GM23338 (cell line): ENCODE measurements around the gene RIC8A. TPM values are rescaled to one million over a fixed set of nuclear protein-coding genes. Genes with fewer than 3 reads are reported as not detected.

Experiments
- ATAC-seq: fragments of 200-7000 bp; cut with Tn5 transposase; 3 replicates; pipeline ENCODE4 v1.9.1; 2020
- DNase-seq: peaks from one replicate; pipeline ENCODE4 v3.0.0-alpha.2; 2015; ENCODE audit warnings: low spot score
- H2AFZ ChIP-seq: fragments of 200-600 bp; sonication (generic); 2 replicates; pipeline ENCODE4 v1.8.0; 2016; ENCODE audit warnings: antibody characterized with exemption, mild to moderate bottlenecking, moderate library complexity
- H3F3A ChIP-seq: fragments of 200-600 bp; sonication (generic); replicated peaks from 2 replicates; pipeline ENCODE4 v1.8.0; 2017; ENCODE audit warnings: antibody characterized with exemption, mixed run types, low read depth
- H3K27ac ChIP-seq: fragments of 200-600 bp; sonication (generic); 2 replicates; pipeline ENCODE4 v1.6.1; 2016; ENCODE audit warnings: low read depth
- H3K27me3 ChIP-seq: fragments of 200-600 bp; sonication (generic); 2 replicates; pipeline ENCODE4 v1.8.0; 2016; ENCODE audit warnings: mild to moderate bottlenecking, mixed run types, moderate library complexity; ENCODE audit not compliant: insufficient read depth
- H3K36me3 ChIP-seq: fragments of 200-600 bp; sonication (generic); 2 replicates; pipeline ENCODE4 v1.8.0; 2016; ENCODE audit warnings: mild to moderate bottlenecking; ENCODE audit not compliant: insufficient read depth
- H3K4me1 ChIP-seq: fragments of 200-600 bp; sonication (generic); 2 replicates; pipeline ENCODE4 v1.8.0; 2016; ENCODE audit warnings: mild to moderate bottlenecking, moderate library complexity; ENCODE audit not compliant: insufficient read depth
- H3K4me2 ChIP-seq: fragments of 200-600 bp; sonication (generic); 2 replicates; pipeline ENCODE4 v1.7.1; 2017; ENCODE audit warnings: mixed run types
- H3K4me3 ChIP-seq: fragments of 200-600 bp; sonication (generic); 2 replicates; pipeline ENCODE4 v1.6.1; 2016; ENCODE audit warnings: mixed run types
- H3K79me2 ChIP-seq: fragments of 200-600 bp; sonication (generic); replicated peaks from 2 replicates; pipeline ENCODE4 v1.8.0; 2017; ENCODE audit warnings: mild to moderate bottlenecking; ENCODE audit not compliant: insufficient read depth
- H3K9me2 ChIP-seq: fragments of 200-600 bp; sonication (generic); 2 replicates; pipeline ENCODE4 v1.8.0; 2017; ENCODE audit not compliant: insufficient read depth
- H4K20me1 ChIP-seq: fragments of 200-600 bp; sonication (generic); replicated peaks from 2 replicates; pipeline ENCODE4 v1.8.0; 2017; ENCODE audit warnings: mild to moderate bottlenecking; ENCODE audit not compliant: insufficient read depth
- H3K27ac Mint-ChIP-seq: 2 replicates; pipeline ENCODE4 v1.8.0; 2020; ENCODE audit warnings: inconsistent platforms, mild to moderate bottlenecking, moderate library complexity, mixed read lengths
- H3K27me3 Mint-ChIP-seq: 3 replicates; pipeline ENCODE4 v1.8.0; 2022; ENCODE audit warnings: low read depth, mild to moderate bottlenecking, moderate library complexity, mixed read lengths, inconsistent platforms; ENCODE audit not compliant: insufficient read depth, poor library complexity
- H3K36me3 Mint-ChIP-seq: 3 replicates; pipeline ENCODE4 v1.8.0; 2021; ENCODE audit warnings: low read depth, mild to moderate bottlenecking, inconsistent platforms, moderate library complexity, mixed read lengths
- H3K4me1 Mint-ChIP-seq: 3 replicates; pipeline ENCODE4 v1.8.0; 2020; ENCODE audit warnings: mild to moderate bottlenecking, inconsistent platforms, mixed read lengths
- H3K4me3 Mint-ChIP-seq: 3 replicates; pipeline ENCODE4 v1.8.0; 2021; ENCODE audit warnings: moderate library complexity, mild to moderate bottlenecking, inconsistent platforms, mixed read lengths
- H3K9me3 Mint-ChIP-seq: 3 replicates; pipeline ENCODE4 v1.8.0; 2020; ENCODE audit warnings: moderate library complexity, mild to moderate bottlenecking, inconsistent platforms, mixed read lengths
- CREB1 ChIP-seq: fragments of 250-450 bp; sonication (Bioruptor Pico); IDR thresholded peaks from 2 replicates; pipeline ENCODE4 v1.5.0; 2020; ENCODE audit warnings: low read depth, mild to moderate bottlenecking, moderate library complexity
- CTCF ChIP-seq, 2 experiments: fragments of 200-600 bp in 1 of 2; sonication (generic) in 1 of 2; conservative IDR thresholded peaks; 2 replicates each; pipeline versions ENCODE4 v1.5.1 to v1.6.1; 2016 to 2017; ENCODE audit warnings: antibody characterized with exemption in 2 of 2, low read depth in 2 of 2, mild to moderate bottlenecking in 2 of 2, moderate library complexity in 1 of 2
- EZH2 ChIP-seq: fragments of 200-600 bp; sonication (generic); IDR thresholded peaks from one replicate; pipeline ENCODE4 v1.8.0; 2017; ENCODE audit warnings: antibody characterized with exemption, mild to moderate bottlenecking, low read depth; ENCODE audit not compliant: unreplicated experiment
- EZH2phosphoT487 ChIP-seq: fragments of 200-600 bp; sonication (generic); IDR thresholded peaks from one replicate; pipeline ENCODE4 v1.8.1; 2018; ENCODE audit warnings: antibody characterized with exemption; ENCODE audit not compliant: unreplicated experiment
- JUNB ChIP-seq: IDR thresholded peaks from one replicate; pipeline ENCODE4 v1.6.1; 2016; ENCODE audit warnings: antibody characterized with exemption; ENCODE audit not compliant: unreplicated experiment
- NANOG ChIP-seq: IDR thresholded peaks from 2 replicates; pipeline ENCODE4 v1.6.1; 2016; ENCODE audit warnings: antibody characterized with exemption, borderline replicate concordance
- POLR2AphosphoS5 ChIP-seq: IDR thresholded peaks from 2 replicates; pipeline ENCODE4 v1.6.1; 2016; ENCODE audit warnings: antibody characterized with exemption, low read depth
- STAT1 ChIP-seq: IDR thresholded peaks from one replicate; pipeline ENCODE4 v1.6.1; 2016; ENCODE audit warnings: antibody characterized with exemption; ENCODE audit not compliant: unreplicated experiment
- ZNF114 ChIP-seq: fragments of 250-450 bp; sonication (Bioruptor Pico); IDR thresholded peaks from 2 replicates; pipeline ENCODE4 v1.5.0; 2020; ENCODE audit warnings: mild to moderate bottlenecking, moderate library complexity
- ZNF331 ChIP-seq: fragments of 250-450 bp; sonication (Bioruptor Pico); IDR thresholded peaks from 2 replicates; pipeline ENCODE4 v1.5.0; 2020; ENCODE audit warnings: low read depth, mild to moderate bottlenecking, moderate library complexity
- ZNF462 ChIP-seq: fragments of 250-450 bp; sonication (Bioruptor Pico); IDR thresholded peaks from 2 replicates; pipeline ENCODE4 v1.5.0; 2020; ENCODE audit warnings: mild to moderate bottlenecking, moderate library complexity
- polyA plus RNA-seq: library from polyadenylated mRNA; unstranded; fragments of >200 nt; fragmentation: Nextera tagmentation; extraction: Ambion mirVana; gene quantifications from 2 replicates; pipeline ENCODE4 v1.2.1, GENCODE V29; 2016
- total RNA-seq: library from RNA; depleted of rRNA; stranded (reverse); fragments of >200 nt; shearing (Covaris generic); gene quantifications from 2 replicates; pipeline ENCODE4 v1.2.3, GENCODE V29; 2014
- TF ChIP-seq, protein P1 (sequence below): IDR thresholded peaks from one replicate; pipeline ENCODE4 v1.6.1; 2018; ENCODE audit warnings: antibody characterized with exemption; ENCODE audit not compliant: unreplicated experiment
- TF ChIP-seq, protein P2 (sequence below): IDR thresholded peaks from 2 replicates; pipeline ENCODE4 v1.6.1; 2016; ENCODE audit warnings: antibody characterized with exemption

Gene RIC8A
- total and polyA plus RNA-seq, 2 experiments from 2014 or later, result 23.6 to 81.3 TPM

DNA sequence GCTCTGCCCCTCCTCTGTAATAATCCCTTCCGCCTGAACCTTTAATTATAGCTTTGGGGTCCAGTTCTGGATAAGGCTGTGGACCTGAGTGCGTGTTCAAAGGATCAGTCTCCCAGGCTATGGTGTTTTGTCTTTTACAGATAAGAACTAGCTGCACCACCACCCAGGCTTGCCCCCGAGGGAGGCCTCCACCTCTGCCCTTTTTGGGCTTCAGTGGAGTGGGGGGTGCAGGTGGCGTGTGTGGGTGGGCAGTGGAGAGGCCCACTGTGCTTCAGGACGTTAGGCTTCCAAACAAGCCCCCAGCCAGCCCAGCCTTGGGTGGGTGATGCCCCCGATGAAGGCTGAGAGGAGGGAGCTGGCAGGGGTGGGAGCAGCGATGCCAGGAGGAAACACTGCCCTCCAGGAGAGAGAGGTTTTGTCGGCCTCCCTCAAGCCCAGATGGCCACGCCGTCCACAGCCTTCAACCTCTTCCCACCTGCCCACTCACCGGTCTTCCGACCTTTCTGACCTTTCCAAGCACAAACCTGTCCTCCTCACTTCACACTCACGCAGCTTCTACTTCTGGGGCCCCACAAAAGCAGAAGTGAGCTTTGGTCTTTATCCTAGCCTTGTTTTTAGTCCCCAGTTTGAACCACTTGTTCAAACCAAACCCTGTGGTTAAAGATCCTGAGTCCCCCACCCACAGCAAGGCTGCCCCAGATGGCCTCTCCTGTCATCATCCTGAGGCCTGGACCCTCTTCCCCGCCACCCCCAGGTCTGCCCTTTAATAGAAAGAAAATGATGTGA, 49.6 kb downstream of the RIC8A start:
- H3K9me2 ChIP-seq, result peaks cover 4% of the 10 kb centered on the region; the same call in 1 of the 2 replicates
- H3K27me3 ChIP-seq, result no peaks in the 10 kb centered on the region
- no peaks in the 10 kb centered on the region for H4K20me1 ChIP-seq
- no peak for ATAC-seq
- no peak overlapping the region for H2AFZ ChIP-seq
- Mint-ChIP-seq H3K27ac (no peak overlapping the region), H3K4me3 (no peak overlapping the region), H3K9me3 (peaks cover 18% of the 10 kb centered on the region), H3K4me1 (no peaks in the 10 kb centered on the region), H3K36me3 (peaks cover 22% of the 10 kb centered on the region), H3K27me3 (peaks cover 5% of the 10 kb centered on the region)
- no peak overlapping the region for H3K27ac ChIP-seq
- no peaks in the 10 kb centered on the region for H3K4me1 ChIP-seq
- no peaks in the 10 kb centered on the region for H3F3A ChIP-seq
- H3K79me2 ChIP-seq, result no peaks in the 10 kb centered on the region
- TF ChIP-seq NANOG, result no peak
- TF ChIP-seq EZH2phosphoT487, result no peak
- no peak for TF ChIP-seq ZNF114 (CRISPR knock-in tag)
- TF ChIP-seq ZNF462, result no peak
- TF ChIP-seq POLR2AphosphoS5, result no peak
- TF ChIP-seq, protein P1, sequence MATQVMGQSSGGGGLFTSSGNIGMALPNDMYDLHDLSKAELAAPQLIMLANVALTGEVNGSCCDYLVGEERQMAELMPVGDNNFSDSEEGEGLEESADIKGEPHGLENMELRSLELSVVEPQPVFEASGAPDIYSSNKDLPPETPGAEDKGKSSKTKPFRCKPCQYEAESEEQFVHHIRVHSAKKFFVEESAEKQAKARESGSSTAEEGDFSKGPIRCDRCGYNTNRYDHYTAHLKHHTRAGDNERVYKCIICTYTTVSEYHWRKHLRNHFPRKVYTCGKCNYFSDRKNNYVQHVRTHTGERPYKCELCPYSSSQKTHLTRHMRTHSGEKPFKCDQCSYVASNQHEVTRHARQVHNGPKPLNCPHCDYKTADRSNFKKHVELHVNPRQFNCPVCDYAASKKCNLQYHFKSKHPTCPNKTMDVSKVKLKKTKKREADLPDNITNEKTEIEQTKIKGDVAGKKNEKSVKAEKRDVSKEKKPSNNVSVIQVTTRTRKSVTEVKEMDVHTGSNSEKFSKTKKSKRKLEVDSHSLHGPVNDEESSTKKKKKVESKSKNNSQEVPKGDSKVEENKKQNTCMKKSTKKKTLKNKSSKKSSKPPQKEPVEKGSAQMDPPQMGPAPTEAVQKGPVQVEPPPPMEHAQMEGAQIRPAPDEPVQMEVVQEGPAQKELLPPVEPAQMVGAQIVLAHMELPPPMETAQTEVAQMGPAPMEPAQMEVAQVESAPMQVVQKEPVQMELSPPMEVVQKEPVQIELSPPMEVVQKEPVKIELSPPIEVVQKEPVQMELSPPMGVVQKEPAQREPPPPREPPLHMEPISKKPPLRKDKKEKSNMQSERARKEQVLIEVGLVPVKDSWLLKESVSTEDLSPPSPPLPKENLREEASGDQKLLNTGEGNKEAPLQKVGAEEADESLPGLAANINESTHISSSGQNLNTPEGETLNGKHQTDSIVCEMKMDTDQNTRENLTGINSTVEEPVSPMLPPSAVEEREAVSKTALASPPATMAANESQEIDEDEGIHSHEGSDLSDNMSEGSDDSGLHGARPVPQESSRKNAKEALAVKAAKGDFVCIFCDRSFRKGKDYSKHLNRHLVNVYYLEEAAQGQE, result no peak
- TF ChIP-seq, protein P2, sequence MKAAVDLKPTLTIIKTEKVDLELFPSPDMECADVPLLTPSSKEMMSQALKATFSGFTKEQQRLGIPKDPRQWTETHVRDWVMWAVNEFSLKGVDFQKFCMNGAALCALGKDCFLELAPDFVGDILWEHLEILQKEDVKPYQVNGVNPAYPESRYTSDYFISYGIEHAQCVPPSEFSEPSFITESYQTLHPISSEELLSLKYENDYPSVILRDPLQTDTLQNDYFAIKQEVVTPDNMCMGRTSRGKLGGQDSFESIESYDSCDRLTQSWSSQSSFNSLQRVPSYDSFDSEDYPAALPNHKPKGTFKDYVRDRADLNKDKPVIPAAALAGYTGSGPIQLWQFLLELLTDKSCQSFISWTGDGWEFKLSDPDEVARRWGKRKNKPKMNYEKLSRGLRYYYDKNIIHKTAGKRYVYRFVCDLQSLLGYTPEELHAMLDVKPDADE, result no peak
- TF ChIP-seq ZNF331 (CRISPR knock-in tag), result no peak
- no peak for TF ChIP-seq CREB1 (CRISPR knock-in tag)
- TF ChIP-seq EZH2, result no peak
- TF ChIP-seq CTCF (conservative IDR thresholded peaks at IDR 0.05; ENCODE audit: low read depth in 2 of 2), result no peak
- no peak for TF ChIP-seq JUNB
- no peak for TF ChIP-seq STAT1
- H3K4me3 ChIP-seq, result no peak overlapping the region
- no peak for DNase-seq
- H3K36me3 ChIP-seq, result no peaks in the 10 kb centered on the region
- no peak overlapping the region for H3K4me2 ChIP-seq
